Measurements from ENCODE around the gene DNAJC3.
A peak's percentile ranks its signal among the peaks of the same experiment; 100 is the strongest.
"Not testable (repeated sequence)": the region's sequence is repeated elsewhere in the genome, so short reads cannot be mapped to it uniquely, and the experiment has no call there.

Gene DNAJC3

DNA sequence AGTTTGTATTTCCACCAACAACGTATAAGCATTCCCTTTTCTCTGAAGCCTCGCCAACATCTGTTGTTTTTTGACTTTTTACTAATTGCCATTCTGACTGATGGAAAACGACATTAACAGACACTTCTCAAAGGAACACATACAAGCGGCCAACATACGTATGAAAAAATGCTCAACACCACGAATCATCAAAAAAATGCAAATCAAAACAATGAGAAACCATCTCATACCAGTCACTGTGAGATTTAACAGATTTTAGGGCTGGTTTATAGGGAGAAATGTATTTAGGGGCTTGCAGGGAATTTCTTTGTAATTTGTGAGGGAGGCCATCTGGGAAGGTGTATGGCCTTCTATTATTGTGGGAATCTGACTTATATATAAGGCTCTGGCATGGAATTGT lies 29.6 kb upstream of the DNAJC3 start:
- Histone ChIP-seq H3K36me3 (ENCODE audit: insufficient read depth, low read length) (peaks cover under 1% of the 10 kb centered on the region), H3K27me3 (ENCODE audit: insufficient read depth, low read length) (peaks cover 2% of the 10 kb centered on the region), H3K4me3 (ENCODE audit: low read length) (no peak overlapping the region), H3K9me3 (ENCODE audit: low read length) (no peaks in the 10 kb centered on the region), H3K4me1 (ENCODE audit: insufficient read depth, low read length) (peaks cover 11% of the 10 kb centered on the region), H2AFZ (ENCODE audit: low read depth, low read length) (no peak overlapping the region)

- Histone ChIP-seq H3K27me3 (ENCODE audit: insufficient read depth, low read length) (peaks cover 2% of the 10 kb centered on the region), H3K4me1 (ENCODE audit: insufficient read depth, low read length) (no peaks in the 10 kb centered on the region), H3K4me3 (ENCODE audit: low read length) (no peak overlapping the region), H3K9me3 (ENCODE audit: low read length) (no peaks in the 10 kb centered on the region), H3K36me3 (ENCODE audit: insufficient read depth, low read length) (no peaks in the 10 kb centered on the region), H2AFZ (ENCODE audit: low read depth, low read length) (no peak overlapping the region)
These were observed 26.2 kb upstream of the DNAJC3 start for GRCh38 chr13:95650696-95651095.

DNA sequence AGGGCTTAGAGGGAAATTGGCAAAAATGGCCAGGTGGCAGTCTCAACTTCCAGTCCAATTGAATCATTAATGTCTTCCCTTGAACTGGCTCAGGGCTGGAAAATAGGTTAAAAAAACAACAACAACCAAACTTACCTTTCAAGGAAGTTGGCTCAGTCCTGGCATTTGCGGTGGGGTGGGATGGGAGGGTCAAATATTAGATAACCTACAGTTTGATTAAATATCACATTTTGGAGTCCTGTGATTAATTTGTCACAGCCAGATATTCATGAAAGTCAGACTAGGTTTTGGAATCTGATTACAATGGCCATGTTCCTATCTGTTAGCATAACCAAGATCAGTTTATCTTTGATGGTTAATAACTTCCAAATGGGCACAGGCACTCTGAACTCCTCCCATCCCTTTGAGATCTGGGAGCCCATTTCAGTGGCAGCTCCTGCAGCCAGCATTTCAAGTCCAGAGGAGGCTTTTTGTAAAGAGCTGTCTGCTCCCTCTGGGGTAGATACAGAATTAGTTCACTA lies 24.6 kb upstream of the DNAJC3 start:
- Histone ChIP-seq H3K36me3 (ENCODE audit: insufficient read depth, low read length) (no peaks in the 10 kb centered on the region), H2AFZ (ENCODE audit: low read depth, low read length) (no peak overlapping the region), H3K9me3 (ENCODE audit: low read length) (no peaks in the 10 kb centered on the region), H3K4me3 (ENCODE audit: low read length) (no peak overlapping the region), H3K27me3 (ENCODE audit: insufficient read depth, low read length) (peaks cover 2% of the 10 kb centered on the region), H3K4me1 (ENCODE audit: insufficient read depth, low read length) (no peaks in the 10 kb centered on the region)

- no peak overlapping the region for H2AFZ ChIP-seq (ENCODE audit: low read depth, low read length)
- no peaks in the 10 kb centered on the region for H3K9me3 ChIP-seq (ENCODE audit: low read length)
- no peaks in the 10 kb centered on the region for H3K4me1 ChIP-seq (ENCODE audit: insufficient read depth, low read length)
- peaks cover 2% of the 10 kb centered on the region for H3K27me3 ChIP-seq (ENCODE audit: insufficient read depth, low read length)
- H3K36me3 ChIP-seq (ENCODE audit: insufficient read depth, low read length) = no peaks in the 10 kb centered on the region
- H3K4me3 ChIP-seq (ENCODE audit: low read length) = no peak overlapping the region
These were observed 24.1 kb upstream of the DNAJC3 start for GRCh38 chr13:95652821-95653220.

DNA sequence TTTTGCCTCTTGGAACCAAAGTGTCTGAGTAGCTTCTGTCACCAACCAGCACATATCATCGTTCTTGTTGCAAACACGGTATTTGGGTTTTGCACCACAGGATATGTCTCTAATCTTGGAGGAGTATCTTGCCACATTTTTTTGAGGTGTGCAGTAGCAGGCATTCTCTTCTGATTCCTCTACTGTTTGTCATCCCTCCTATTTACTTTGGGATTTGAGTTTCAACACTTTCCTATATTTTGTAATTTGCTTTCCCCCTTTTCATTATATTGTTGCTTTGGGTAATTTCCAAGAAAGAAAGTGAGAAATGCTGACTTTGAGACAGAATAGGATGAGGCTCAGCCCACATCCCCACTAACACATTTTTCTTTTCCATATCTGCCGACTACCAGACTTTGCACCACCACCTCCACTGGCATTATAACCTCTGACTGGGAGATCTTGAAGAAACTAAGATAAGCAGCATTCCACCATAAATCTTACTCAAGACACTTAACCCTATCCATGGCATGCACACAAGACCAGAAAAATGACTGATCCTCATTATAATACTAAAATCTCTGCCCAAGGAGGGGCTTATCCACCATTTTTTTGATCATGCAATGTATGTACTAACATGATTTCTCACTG lies 20.4 kb upstream of the DNAJC3 start:
- Histone ChIP-seq H3K9me3 (ENCODE audit: low read length) (no peaks in the 10 kb centered on the region), H3K4me3 (ENCODE audit: low read length) (no peak overlapping the region), H2AFZ (ENCODE audit: low read depth, low read length) (no peak overlapping the region), H3K36me3 (ENCODE audit: insufficient read depth, low read length) (no peaks in the 10 kb centered on the region), H3K27me3 (ENCODE audit: insufficient read depth, low read length) (no peaks in the 10 kb centered on the region), H3K4me1 (ENCODE audit: insufficient read depth, low read length) (no peaks in the 10 kb centered on the region)

DNA sequence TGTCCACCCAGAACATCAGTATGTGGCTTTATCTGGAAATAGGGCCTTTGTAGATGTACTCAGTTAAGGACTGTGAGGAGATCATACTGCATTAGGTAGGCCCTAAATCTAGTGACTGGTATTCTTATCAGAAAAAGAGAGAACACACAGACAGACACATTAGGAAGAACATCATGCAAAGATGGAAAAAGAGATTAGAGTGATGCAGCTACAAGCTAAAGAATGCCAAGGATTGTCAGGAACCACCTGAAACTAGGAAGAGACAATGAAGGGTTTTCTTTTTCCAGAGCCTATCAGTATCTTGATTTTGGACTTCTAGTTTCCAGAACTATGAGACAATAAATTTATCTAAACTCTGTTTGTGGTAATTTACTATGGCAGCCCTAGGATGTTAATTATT lies 17.4 kb upstream of the DNAJC3 start:
- H2AFZ ChIP-seq (ENCODE audit: low read depth, low read length) = no peak overlapping the region
- no peaks in the 10 kb centered on the region for H3K4me1 ChIP-seq (ENCODE audit: insufficient read depth, low read length)
- no peak overlapping the region for H3K4me3 ChIP-seq (ENCODE audit: low read length)
- no peaks in the 10 kb centered on the region for H3K36me3 ChIP-seq (ENCODE audit: insufficient read depth, low read length)
- no peaks in the 10 kb centered on the region for H3K27me3 ChIP-seq (ENCODE audit: insufficient read depth, low read length)
- no peaks in the 10 kb centered on the region for H3K9me3 ChIP-seq (ENCODE audit: low read length)

- no peak overlapping the region for H2AFZ ChIP-seq (ENCODE audit: low read depth, low read length)
- no peaks in the 10 kb centered on the region for H3K4me1 ChIP-seq (ENCODE audit: insufficient read depth, low read length)
- H3K9me3 ChIP-seq (ENCODE audit: low read length) = peaks cover 3% of the 10 kb centered on the region
- H3K4me3 ChIP-seq (ENCODE audit: low read length) = no peak overlapping the region
- no peaks in the 10 kb centered on the region for H3K27me3 ChIP-seq (ENCODE audit: insufficient read depth, low read length)
- H3K36me3 ChIP-seq (ENCODE audit: insufficient read depth, low read length) = no peaks in the 10 kb centered on the region
These were observed 15.9 kb upstream of the DNAJC3 start for GRCh38 chr13:95660981-95661581.

DNA sequence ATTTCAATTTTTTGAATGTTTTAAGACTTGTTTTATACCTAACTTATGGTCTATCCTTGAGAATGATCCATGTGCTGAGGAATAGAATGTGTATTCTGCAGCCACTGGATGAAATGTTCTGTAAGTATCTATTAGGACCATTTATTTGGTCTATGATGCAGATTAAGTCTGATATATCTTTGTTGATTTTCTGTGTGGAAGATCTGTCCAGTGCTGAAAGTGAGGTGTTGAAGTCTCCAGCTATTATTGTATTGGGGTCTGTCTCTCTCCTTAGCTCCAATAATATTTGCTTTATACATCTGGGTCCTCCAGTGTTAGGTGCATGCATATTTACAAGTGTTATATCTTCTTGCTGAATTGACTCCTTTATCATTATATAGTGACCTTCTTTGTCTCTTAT lies 9.7 kb upstream of the DNAJC3 start:
- not testable (repeated sequence) for H3K27me3 ChIP-seq (ENCODE audit: insufficient read depth, low read length); H3K9me3 ChIP-seq (ENCODE audit: low read length); H2AFZ ChIP-seq (ENCODE audit: low read depth, low read length); H3K36me3 ChIP-seq (ENCODE audit: insufficient read depth, low read length); H3K4me1 ChIP-seq (ENCODE audit: insufficient read depth, low read length); H3K4me3 ChIP-seq (ENCODE audit: low read length)

GRCh38 chr13:95671597-95671996 lies 5.3 kb upstream of the DNAJC3 start:
- no peak overlapping the region for H2AFZ ChIP-seq (ENCODE audit: low read depth, low read length)
- peaks cover 7% of the 10 kb centered on the region for H3K9me3 ChIP-seq (ENCODE audit: low read length)
- H3K4me1 ChIP-seq (ENCODE audit: insufficient read depth, low read length) = peaks cover 6% of the 10 kb centered on the region
- no peak overlapping the region for H3K4me3 ChIP-seq (ENCODE audit: low read length)
- H3K27me3 ChIP-seq (ENCODE audit: insufficient read depth, low read length) = no peaks in the 10 kb centered on the region
- no peaks in the 10 kb centered on the region for H3K36me3 ChIP-seq (ENCODE audit: insufficient read depth, low read length)

DNA sequence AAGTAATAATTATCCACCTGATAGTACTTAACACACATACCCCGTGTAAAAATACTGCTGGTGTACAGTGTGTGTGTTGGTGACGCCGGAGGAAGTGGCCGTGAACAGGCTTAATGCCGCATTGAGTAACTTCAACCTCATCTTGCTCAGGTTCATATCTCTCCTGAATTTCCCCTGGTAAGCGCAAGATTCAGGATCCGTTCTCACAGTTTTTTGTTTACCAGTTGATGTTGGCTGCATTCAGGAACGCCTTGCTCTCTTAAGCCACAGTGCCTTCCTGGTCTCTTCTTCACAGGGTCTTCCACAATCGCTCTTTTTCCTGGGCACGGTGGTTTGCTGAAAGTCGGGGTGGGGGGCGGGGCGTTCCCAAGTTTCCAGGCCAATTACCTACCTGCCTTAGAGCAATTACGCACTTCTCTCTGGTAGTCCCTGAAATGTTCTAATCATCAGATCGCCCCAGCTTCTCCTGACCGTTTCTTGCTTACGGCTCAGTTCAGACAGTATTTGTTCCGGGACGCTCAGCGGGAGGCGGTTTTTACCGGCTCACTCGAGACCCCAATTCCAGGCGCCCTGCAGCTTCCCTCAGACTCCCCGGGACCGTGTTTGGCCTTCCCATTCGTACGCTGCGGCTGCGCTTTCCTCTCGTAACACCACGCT lies 706 bp upstream of the DNAJC3 start:
- H3K36me3 ChIP-seq (ENCODE audit: insufficient read depth, low read length) = no peaks in the 10 kb centered on the region
- peaks cover 7% of the 10 kb centered on the region for H3K9me3 ChIP-seq (ENCODE audit: low read length)
- no peaks in the 10 kb centered on the region for H3K27me3 ChIP-seq (ENCODE audit: insufficient read depth, low read length)
- H2AFZ ChIP-seq (ENCODE audit: low read depth, low read length) = peak overlapping the region; percentile 82
- H3K4me1 ChIP-seq (ENCODE audit: insufficient read depth, low read length) = peaks cover 16% of the 10 kb centered on the region
- peak overlapping the region; percentile 88 for H3K4me3 ChIP-seq (ENCODE audit: low read length)

- Histone ChIP-seq H2AFZ (ENCODE audit: low read depth, low read length) (peak overlapping the region; percentile 74), H3K36me3 (ENCODE audit: insufficient read depth, low read length) (no peaks in the 10 kb centered on the region), H3K4me1 (ENCODE audit: insufficient read depth, low read length) (peaks cover 16% of the 10 kb centered on the region), H3K9me3 (ENCODE audit: low read length) (no peaks in the 10 kb centered on the region), H3K4me3 (ENCODE audit: low read length) (peak overlapping the region; percentile 88), H3K27me3 (ENCODE audit: insufficient read depth, low read length) (no peaks in the 10 kb centered on the region)
These were observed 776 bp downstream of the DNAJC3 start for GRCh38 chr13:95677564-95678266.

DNA sequence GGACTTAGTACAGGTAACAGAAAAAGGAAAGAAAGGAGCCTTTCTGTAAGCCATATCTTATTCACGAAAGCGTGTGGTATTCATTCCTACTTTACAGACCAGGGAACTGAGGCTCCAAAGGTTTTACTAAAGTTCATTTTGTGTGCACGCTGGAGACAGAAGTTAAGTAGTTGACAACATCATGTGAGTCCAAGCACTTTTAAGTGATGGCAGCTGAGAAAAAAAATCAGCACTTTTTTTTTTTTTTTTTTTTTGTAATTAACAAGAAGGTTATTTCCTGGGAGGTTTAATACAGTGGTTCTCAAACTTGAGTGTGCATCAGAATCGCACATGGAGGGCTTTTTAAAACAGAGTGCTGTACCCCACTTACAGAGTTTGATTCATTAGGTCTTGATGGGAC lies 2.0 kb downstream of the DNAJC3 start:
- no peak overlapping the region for H2AFZ ChIP-seq (ENCODE audit: low read depth, low read length)
- H3K9me3 ChIP-seq (ENCODE audit: low read length) = peaks cover 1% of the 10 kb centered on the region
- peak overlapping the region; percentile 88 for H3K4me3 ChIP-seq (ENCODE audit: low read length)
- no peaks in the 10 kb centered on the region for H3K36me3 ChIP-seq (ENCODE audit: insufficient read depth, low read length)
- peaks cover 16% of the 10 kb centered on the region for H3K4me1 ChIP-seq (ENCODE audit: insufficient read depth, low read length)
- H3K27me3 ChIP-seq (ENCODE audit: insufficient read depth, low read length) = no peaks in the 10 kb centered on the region

- Histone ChIP-seq H3K4me1 (ENCODE audit: insufficient read depth, low read length) (peaks cover 16% of the 10 kb centered on the region), H3K36me3 (ENCODE audit: insufficient read depth, low read length) (no peaks in the 10 kb centered on the region), H3K4me3 (ENCODE audit: low read length) (no peak overlapping the region), H3K9me3 (ENCODE audit: low read length) (peaks cover 2% of the 10 kb centered on the region), H2AFZ (ENCODE audit: low read depth, low read length) (no peak overlapping the region), H3K27me3 (ENCODE audit: insufficient read depth, low read length) (no peaks in the 10 kb centered on the region)
These were observed 2.8 kb downstream of the DNAJC3 start for GRCh38 chr13:95679722-95680121.
